ENCODE measurements around the gene CPN1. TPM values are rescaled to one million over a fixed set of nuclear protein-coding genes. Genes with fewer than 3 reads are reported as not detected.
A peak's percentile ranks its signal among the peaks of the same experiment; 100 is the strongest.
"Not testable (repeated sequence)": the region's sequence is repeated elsewhere in the genome, so short reads cannot be mapped to it uniquely, and the experiment has no call there.

The CPN1 gene
- not detected in 2 replicates for total RNA-seq

GRCh38 chr10:100081075-100082001, at the start of gene CPN1:
CPN1 (minus strand) TSS chr10:100081869; CDS start chr10:100081625, 244 bp downstream.
- DNase-seq (ENCODE audit: low read depth in 2 of 2), result no peak

- no peak for DNase-seq (ENCODE audit: low read depth in 2 of 2)
Observed at GRCh38 chr10:100130831-100131230, 49.2 kb upstream of the CPN1 start.

GRCh38 chr10:100129424-100129823, 47.8 kb upstream of the CPN1 start:
- DNase-seq (ENCODE audit: low read depth in 2 of 2), result peak in 1 of 2 donors; percentile 34

- DNase-seq (ENCODE audit: low read depth in 2 of 2), result no peak
Observed at GRCh38 chr10:100128951-100129350, 47.3 kb upstream of the CPN1 start.

GRCh38 chr10:100125335-100125734, 43.7 kb upstream of the CPN1 start:
- DNase-seq (ENCODE audit: low read depth in 2 of 2), result not testable (repeated sequence)

- no peak for DNase-seq (ENCODE audit: low read depth in 2 of 2)
Observed at GRCh38 chr10:100124097-100124496, 42.4 kb upstream of the CPN1 start.

- DNase-seq (ENCODE audit: low read depth in 2 of 2), result no peak
Observed at GRCh38 chr10:100122780-100123179, 41.1 kb upstream of the CPN1 start.

- no peak for DNase-seq (ENCODE audit: low read depth in 2 of 2)
Observed at GRCh38 chr10:100120550-100120949, 38.9 kb upstream of the CPN1 start.

GRCh38 chr10:100119726-100120125, 38.1 kb upstream of the CPN1 start:
- no peak for DNase-seq (ENCODE audit: low read depth in 2 of 2)

GRCh38 chr10:100114976-100115770, 33.5 kb upstream of the CPN1 start:
- no peak for DNase-seq (ENCODE audit: low read depth in 2 of 2)

- DNase-seq (ENCODE audit: low read depth in 2 of 2), result no peak
Observed at GRCh38 chr10:100114460-100114859, 32.8 kb upstream of the CPN1 start.

GRCh38 chr10:100109670-100110069, 28.0 kb upstream of the CPN1 start:
- DNase-seq (ENCODE audit: low read depth in 2 of 2), result no peak

GRCh38 chr10:100106865-100107264, 25.2 kb upstream of the CPN1 start:
- DNase-seq (ENCODE audit: low read depth in 2 of 2), result no peak

- no peak for DNase-seq (ENCODE audit: low read depth in 2 of 2)
Observed at GRCh38 chr10:100104300-100104699, 22.6 kb upstream of the CPN1 start.

GRCh38 chr10:100103581-100103980, 21.9 kb upstream of the CPN1 start:
- DNase-seq (ENCODE audit: low read depth in 2 of 2), result no peak

GRCh38 chr10:100101192-100102076, 19.8 kb upstream of the CPN1 start:
- DNase-seq (ENCODE audit: low read depth in 2 of 2), result peak; percentile 19 to 56

- peak; percentile 31 to 59 for DNase-seq (ENCODE audit: low read depth in 2 of 2)
Observed at GRCh38 chr10:100100651-100101184, 19.0 kb upstream of the CPN1 start.

GRCh38 chr10:100089241-100089640, 7.6 kb upstream of the CPN1 start:
- DNase-seq (ENCODE audit: low read depth in 2 of 2), result no peak

GRCh38 chr10:100086708-100087107, 5.0 kb upstream of the CPN1 start:
- DNase-seq (ENCODE audit: low read depth in 2 of 2), result not testable (repeated sequence)

GRCh38 chr10:100085596-100085995, 3.9 kb upstream of the CPN1 start:
- no peak for DNase-seq (ENCODE audit: low read depth in 2 of 2)

- no peak for DNase-seq (ENCODE audit: low read depth in 2 of 2)
Observed at GRCh38 chr10:100083623-100084022, 2.0 kb upstream of the CPN1 start.

Measured in lung microvascular endothelial cell (primary cell).